ENCODE measurements around the gene TTC28. TPM values are rescaled to one million over a fixed set of nuclear protein-coding genes. Genes with fewer than 3 reads are reported as not detected.
"Not testable (repeated sequence)": the region's sequence is repeated elsewhere in the genome, so short reads cannot be mapped to it uniquely, and the experiment has no call there.

Gene TTC28
- 7.1 and 21.0 TPM in 2 replicates for total RNA-seq (2014; rRNA removed; shearing (Covaris generic))

DNA sequence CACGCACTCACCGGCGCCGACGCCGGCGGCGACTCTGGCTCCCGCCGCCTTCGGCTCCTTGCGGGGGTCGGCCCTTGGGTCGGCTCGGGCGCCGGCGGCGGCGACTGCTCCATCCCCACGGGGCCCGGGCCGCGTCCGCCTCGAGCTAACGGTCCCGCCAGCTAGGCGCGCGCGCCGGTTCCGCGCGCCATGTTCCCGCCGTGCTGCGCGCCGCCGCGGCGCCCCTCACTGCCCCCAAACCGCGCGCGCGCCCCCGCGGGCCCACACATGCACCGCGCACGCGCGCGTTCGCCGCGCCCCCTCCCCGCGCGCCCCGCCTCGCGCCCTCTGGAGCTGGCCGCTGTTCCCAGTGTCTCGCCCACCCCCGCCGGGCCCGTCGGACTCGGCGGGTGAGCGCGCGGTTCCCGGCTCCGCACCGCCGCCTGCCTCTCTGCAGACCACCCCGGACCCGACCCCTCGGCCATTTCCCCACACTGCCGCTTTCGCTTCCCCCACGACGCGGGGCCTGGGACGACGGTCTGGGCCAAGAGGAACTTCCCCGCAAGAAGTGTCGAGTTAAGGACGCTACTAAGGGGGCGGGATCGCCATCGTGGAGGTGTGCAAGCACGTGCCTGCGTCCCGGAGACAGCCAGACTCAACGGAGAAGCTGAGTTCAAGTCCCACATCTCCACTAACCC lies at the start of gene TTC28:
TSS of gene TTC28 (minus strand) at position 230 of the 677 bp plus-strand sequence. CDS start at position 113, 117 bp downstream.
- peak; percentile 88 for DNase-seq (ENCODE audit: low read depth)

DNA sequence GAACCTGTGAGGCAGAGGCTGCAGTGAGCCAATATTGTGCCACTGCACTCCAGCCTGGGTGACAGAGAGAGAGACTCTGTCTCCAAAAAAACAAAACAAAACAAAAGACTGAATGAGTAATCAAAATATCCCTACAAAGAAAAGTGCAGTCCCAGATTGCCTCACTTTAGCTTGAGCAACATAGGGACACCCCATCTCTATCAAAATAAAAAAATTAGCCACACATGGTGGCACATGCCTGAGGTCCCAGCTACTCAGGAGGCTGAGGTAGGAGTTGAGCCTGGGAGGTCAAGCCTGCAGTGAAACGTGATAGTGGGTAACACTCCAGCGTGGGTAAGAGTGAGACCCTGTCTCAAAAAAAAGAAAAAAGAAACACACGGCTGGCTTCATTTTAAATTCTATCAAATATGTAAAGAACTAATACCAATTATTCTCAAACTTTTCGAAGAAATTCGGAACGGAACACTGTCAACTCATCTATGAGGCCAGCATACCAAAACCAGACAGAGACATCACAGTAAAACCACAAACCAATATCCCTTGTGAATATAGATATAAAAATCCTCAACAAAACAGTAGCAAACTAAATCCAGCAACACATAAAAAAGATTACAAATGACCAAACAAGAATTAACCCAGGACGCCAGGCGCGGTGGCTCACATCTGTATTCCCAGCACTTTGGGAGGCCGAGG lies 49.1 kb upstream of the TTC28 start:
- no peak for DNase-seq (ENCODE audit: low read depth)

DNA sequence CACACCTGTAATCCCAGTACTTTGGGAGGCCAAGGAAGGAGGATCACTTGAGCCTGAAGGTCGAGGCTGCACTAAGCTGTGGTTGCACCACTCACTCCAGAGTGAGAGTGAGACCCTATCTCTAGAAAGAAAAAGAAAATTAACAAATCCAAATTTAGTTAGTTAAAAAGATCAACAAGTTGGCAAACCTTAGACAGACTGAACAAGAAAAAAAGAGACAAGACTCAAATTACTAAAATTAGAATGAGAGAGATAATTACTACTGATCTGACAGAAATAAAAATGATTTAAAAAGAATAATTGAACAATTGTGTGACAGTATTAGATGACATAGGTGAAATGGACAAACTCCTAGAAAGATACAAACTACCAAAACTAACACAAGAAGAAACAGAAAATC lies 48.4 kb upstream of the TTC28 start:
- DNase-seq (ENCODE audit: low read depth), result no peak

DNA sequence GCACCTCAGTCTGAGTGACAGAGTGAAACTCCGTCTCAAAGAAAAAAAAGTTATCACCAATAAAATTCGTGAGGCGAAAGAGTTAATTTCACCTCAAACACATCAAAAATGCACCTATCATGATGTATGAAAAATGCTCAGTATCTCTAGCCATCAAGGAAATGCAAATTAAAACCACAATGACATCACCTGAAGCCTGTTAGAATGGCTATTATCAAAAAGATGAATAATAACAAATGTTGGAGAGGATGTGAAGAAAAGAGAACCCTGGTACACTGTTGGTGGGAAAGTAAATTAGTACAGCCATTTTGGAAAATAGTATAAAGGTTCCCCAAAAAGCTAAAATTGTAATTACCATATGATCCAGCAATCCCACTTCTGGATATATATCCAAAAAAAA lies 38.4 kb upstream of the TTC28 start:
- no peak for DNase-seq (ENCODE audit: low read depth)

DNA sequence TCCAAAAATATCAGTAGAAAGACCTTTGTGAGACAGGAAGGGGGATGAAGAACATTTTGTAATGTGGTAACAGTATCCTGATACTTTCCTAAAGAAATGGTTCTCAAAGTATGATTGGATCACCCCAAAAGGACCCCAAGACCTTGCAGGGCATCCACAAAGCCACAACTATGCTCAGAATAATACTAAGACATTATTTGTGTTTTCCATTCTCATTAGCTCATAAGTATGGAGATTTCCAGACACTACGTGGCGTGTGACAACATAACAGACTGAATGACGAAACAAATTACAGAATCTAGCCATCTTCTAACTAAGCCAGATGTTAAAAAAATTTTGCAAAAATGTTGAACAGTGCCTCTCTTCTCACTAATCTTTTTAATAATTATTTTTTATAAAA lies 37.0 kb upstream of the TTC28 start:
- no peak for DNase-seq (ENCODE audit: low read depth)

DNA sequence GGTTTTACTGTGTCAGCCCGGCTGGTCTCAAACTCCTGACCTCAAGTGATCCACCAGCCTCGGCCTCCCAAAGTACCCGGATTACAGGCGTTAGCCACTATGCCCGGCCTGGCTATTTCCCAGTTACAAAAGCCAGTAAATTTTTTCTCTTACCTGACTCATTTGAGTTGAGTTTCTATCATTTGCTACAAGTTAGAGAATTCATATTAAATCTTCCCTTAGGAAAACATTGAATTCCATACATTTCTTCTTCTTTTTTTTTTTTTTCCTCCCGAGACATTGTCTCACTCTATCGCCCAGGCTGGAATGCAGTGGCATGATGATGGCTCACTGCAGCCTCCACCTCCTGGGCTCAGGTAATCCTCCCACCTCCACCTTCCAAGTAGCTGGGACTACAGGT lies 36.0 kb upstream of the TTC28 start:
- no peak for DNase-seq (ENCODE audit: low read depth)

DNA sequence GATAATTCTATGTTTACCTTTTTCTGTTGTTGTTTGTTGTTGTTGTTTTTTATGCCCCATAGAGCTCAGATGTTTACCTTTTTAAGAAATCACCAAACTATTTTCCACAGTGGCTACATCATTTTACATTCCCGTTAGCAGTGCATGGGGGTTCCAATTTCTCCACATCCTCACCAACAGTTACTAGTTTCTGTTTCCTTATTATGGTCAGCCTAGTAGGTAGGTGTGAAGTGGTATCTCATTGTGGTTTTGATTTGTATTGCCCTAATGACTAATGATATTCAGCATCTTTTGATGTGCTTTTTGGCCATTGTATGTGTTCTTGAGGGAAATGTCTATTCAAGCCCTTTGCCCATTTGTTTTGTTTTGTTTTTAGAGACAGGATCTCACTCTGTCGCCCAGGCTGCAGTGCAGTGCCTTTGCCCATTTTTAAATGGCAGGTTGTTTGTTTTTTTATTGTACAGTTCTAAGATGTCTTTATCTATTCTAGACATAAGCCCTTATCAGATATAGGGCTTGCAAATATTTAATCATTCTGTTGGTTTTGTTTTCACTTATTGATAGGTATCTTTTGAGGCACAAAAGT lies 34.5 kb upstream of the TTC28 start:
- no peak for DNase-seq (ENCODE audit: low read depth)

DNA sequence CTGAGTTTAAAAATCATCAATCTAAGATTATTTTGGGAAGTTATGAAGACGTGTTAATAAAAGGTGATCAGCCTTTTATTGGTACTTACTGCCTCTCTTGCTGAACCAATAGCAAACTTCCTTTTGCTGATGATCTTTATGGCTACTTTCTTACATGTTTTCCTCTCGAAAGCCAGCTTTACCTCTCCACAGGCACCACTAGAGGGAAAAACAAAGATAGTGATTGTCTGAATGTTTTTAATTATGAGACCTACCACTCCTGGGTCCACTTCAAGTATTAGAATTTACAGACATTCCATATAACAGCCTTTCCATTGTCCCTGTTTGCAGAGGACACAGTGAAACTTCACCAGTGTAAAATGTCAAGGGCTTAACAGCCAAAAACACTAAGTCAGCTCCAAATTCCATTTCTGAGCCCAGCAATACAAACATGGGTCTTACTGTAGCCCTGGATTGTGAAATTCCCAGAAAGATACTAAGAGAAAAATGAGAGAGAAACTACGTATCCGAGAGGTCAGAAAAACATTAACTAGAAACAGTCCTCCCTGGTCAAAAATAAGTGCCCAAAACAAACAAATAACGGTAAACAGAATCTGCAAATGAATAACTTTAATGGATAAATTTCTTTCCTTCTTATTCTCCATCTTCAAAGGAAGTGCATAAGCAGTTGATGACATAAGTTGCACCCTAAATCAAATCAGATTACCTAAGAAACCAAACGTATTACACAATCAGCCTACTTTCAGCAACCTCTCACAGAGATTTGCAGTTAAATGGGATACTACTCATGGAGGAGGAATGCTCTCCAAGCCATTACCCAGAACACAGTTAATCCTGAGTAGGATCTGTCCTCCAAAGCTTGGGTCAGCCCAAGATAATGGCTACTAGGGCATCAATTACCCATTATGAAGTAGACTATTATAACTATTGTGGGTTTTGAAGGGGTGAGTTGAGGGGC lies 32.5 kb upstream of the TTC28 start:
- peak; percentile 81 for DNase-seq (ENCODE audit: low read depth)

DNA sequence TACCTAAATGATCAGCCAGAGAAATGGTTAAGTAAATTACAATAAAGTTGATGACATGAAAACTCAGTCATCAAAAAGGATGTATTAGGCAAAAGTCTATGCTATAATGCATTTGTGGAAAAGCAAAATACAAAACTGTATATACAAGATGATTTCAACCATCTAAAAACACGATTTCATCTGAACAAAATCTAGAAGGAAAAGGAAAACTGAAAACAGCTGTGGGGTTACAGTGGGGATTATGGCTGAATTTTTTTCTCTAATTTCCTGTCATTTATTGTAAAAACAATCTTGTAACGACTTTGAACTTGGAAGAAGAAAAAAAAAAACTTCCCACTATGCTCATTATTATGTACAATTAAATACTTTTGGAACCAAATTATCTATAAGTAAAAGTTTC lies 31.7 kb upstream of the TTC28 start:
- DNase-seq (ENCODE audit: low read depth), result no peak

DNA sequence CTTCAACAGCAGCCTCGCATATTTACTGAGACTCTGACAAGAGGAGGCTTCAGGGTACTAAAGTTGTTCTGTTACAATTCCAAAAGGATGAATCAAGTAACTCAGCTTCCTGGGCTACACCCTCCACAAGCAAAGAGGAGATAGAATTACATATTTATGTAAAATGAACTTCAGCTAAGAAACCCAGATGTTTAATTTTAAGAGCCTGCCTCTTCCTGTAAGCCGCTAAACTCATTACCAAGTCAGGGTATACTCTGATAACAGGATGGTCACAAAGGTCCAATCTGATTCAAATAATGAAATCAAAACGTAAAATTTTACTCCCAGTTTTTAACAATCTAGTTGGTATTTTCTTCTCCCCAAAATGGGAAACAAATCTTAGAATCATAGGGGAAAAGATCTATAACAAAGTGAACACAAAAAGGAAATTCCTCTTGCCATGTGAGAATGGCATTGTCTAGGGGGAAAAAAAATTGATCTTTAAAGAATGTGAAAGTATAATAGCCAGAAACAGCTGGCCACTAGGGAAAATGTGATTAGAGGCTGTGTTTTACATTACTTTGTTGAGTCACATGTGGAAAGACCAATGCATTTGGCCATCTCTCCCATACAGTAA lies 31.0 kb upstream of the TTC28 start:
- peak; percentile 72 for DNase-seq (ENCODE audit: low read depth)

DNA sequence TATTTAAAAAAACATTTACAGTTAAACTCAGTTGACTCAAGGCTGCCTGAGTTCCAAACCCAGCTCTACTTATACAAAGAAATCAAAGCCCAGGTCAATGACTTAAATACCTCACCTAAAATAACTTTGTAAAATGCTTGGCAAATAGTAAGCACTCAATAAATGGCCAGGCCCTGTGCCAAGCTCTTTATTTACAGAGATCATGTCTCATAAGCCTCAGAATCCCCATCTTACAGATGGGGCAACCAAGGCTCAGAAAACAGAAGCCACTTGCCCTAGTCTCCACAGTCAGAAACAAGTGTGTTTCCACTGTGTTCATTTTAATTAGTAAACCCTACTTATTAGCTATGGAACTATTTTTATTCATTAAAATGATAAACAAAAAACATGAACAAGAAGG lies 30.5 kb upstream of the TTC28 start:
- DNase-seq (ENCODE audit: low read depth), result peak; percentile 12

DNA sequence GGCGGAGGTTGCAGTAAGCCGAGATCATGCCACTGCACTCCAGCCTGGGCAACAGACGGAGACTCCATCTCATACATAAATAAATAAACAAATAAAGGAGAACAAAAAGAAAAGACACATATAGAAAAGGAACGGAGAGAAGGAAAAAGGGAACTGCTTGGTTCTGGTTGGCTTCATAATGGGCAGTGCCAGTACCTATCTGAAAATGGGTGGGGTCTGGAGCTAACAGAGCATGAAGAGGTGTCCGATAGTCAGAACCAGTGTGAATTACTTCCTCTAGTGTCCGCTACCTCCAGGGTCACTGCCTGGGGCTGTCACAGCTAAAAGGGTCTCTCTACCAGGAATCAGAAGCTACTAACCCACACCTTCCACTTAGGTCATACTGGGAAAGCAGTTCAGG lies 27.2 kb upstream of the TTC28 start:
- no peak for DNase-seq (ENCODE audit: low read depth)

DNA sequence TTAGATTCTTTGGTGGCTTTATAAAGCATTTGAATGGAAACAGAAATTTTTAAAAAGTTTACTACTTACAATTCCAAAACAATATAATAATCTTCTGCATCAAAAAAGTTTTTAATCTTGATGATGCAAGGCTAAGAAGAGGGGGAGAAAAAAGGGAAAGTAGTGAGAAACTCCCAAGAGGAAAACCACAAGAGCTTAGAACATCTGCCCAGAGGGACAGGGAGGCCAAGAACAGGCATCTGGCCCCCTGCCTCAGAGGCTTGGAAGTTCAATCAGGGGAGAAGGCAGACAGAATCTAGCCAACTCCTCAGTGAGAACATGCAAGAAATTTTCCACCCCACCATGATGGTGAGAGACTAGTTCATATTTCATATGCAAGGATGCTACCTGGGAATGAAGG lies 23.8 kb upstream of the TTC28 start:
- no peak for DNase-seq (ENCODE audit: low read depth)

DNA sequence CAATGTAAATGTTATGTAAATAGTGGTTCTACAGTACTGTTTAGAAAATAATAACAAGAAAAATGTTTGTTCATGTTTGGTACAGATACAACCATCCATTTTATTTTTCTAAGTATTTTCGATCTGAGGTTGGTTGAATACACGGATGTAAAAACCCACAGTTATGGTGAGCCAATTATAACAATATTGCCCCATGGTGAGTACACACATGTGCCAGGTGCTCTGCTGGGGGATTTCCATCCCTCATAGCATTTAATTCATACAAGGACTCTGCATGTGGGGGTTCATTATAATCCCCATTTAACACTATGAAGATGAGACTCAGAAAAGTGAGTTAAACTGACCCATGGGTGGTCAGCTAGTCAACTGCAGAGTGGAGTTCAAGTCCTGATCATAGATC lies 23.3 kb upstream of the TTC28 start:
- no peak for DNase-seq (ENCODE audit: low read depth)

DNA sequence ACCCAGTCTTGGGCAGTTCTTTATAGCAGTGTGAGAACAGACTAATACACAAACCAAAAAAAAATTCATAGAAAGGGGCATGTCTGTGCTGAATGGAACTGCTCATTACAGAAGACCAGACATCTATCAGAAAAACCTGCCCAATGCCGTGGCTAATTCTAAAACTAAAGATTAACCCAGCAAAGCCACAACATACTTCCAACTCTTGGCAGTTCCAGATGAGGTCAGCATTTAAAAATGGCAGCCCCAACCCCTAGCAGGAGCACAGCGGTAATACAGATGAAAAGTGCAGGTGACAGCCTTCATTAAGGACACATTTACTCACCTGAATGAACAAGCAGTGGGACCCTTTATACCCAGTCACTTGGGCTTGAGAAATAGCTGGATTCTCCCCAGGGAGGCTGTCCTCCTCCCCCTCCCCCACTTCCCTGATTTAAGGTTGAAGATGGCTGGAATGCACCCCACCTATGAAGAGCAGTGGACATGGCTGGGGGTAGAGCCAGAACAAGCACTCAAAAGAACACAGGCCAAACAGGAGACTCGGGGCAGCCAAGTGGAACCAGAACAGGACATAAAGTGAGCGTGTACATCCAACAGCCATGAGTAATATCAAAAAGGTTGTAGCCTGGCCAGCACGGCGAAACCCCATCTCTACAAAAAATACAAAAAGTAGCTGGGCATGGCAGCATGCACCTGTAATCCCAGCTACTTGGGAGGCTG lies 13.6 kb upstream of the TTC28 start:
- DNase-seq (ENCODE audit: low read depth), result not testable (repeated sequence)

DNA sequence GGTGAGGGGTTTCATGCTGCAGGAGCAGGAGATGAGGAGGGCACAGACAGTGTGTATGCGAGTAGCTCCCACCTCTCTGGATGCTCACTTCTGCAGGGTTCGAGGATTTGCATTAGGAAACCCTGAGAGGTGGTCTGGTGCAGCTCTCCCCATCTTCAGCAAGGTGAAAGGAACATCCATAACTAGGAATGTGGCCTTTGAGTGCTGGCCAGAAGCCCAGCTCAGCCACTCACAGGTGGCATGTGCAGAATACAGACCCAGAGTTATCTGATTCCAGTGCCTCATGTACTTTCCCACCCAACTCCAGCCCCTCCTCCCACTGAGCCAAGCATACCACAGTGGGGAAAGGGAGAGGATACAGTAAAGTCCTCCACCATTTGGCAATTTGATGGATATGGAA lies 10.2 kb upstream of the TTC28 start:
- not testable (repeated sequence) for DNase-seq (ENCODE audit: low read depth)

DNA sequence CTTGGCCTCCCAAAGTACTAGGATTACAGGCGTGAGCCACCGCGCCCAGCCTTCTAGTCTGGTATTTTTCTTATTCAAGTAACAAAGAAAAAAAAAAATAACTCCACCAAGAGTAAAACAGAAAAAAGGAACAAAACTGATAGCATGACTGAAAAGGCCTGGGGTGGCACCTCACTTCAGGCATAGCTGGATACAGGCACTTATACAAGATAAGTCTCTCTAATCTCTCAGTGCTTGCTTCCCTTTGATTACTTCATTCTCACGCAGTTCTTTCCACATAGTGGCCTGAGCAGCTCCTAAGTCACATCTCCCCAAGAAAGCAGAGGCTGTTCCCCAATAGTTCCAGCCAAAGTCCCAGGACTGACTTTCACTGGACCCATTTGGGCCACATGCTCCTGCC lies 3.3 kb upstream of the TTC28 start:
- not testable (repeated sequence) for DNase-seq (ENCODE audit: low read depth)

DNA sequence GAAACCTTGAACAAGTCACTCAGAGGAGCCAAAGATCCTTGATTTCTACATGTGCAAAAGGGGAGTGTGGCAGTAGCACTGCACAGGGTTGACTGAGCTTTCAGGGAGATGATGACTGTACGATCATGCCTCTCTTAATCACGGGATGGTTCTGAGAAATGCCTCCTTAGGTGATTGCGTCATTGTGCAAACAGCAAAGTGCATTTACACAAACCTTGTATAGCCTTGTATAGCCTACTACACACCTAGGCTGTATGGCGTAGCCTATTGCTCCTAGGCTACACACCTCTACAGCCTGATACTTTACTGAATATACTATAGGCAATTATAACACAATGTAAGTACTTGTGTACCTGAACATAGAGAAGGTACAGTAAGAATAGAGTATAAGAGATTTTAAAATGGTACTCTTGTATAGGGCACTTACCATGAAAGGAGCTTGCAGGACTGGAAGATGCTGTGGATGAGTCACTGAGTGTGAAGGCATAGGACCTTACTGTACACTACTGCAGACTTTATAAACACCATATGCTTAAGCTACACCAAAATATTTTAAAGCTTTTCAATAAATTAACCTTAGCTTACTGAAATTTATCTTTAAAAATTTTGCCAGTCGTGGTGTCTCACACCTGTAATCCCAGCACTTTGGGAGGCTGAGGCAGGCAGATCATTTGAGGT lies 1.3 kb upstream of the TTC28 start:
- DNase-seq (ENCODE audit: low read depth), result peak; percentile 47

DNA sequence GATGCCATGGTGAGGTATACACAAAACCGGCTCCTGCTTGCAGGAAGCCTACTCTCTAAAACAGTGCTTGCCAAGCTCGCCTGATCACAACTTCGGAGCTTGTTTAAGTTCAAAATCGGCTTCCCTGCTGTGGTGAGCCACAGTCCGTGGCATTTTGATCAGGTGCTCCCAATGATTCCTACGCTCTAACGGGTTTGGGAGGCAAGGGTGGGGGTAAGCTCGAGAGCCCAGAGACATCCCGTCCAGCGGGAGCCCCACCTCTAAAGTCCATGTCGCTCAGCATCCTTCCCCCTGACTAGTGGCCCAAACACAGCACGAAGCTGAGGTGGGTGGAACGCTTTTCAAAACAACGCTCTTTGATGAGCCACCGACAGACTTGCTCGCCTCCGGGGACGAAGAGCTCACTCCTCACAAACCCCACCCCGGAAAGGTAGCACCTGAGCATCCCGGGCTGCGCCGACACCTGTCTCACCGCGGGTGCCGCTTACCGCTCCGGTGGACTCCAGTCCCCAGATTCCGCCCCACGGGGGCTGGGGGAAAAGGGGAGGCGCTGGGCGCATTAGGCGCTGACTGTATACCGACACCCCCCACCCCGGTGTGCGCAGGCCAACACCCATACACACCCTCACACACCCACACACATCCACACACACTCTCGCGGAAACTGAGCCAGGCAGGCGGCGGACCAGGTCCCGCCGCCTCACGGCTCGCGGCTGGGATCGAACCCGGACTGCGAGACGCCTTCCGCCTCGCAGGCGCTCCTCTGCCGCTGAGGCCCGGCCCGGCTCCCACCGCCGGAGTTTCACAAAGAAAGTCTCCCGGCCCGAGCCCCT lies 646 bp downstream of the TTC28 start:
- DNase-seq (ENCODE audit: low read depth), result peak; percentile 11

Measured in Daoy (cell line).